Measurements from ENCODE around the gene MRC2. TPM values are rescaled to one million over a fixed set of nuclear protein-coding genes. Genes with fewer than 3 reads are reported as not detected.

Gene MRC2
- total RNA-seq, 1 donor from 2014 or later: 361 TPM

DNA sequence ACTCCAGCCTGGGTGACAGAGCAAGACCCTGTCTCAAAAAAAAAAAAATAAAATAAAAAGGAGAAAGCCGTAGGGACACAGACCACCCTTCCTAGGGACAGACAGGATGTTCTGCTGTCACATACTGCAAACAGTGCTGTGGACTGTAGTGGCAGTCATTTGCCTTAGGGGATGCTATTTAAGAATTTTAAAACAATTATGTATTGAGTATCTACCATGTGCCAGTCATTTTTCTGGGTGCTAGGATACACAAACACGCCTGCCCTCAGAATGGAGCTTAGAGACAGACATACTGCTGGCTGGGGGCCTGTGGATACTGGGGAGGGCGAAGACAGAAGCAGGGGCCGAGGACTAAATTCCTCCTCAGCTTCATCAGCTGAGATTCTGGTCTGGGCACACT, 45.5 kb downstream of the MRC2 start:
- H3K27me3 Mint-ChIP-seq (ENCODE audit: low read depth, unreplicated experiment): no peaks in the 10 kb centered on the region
- H3K9me3 Mint-ChIP-seq (ENCODE audit: unreplicated experiment): no peaks in the 10 kb centered on the region
- H3K4me3 Mint-ChIP-seq (ENCODE audit: unreplicated experiment): no peak overlapping the region
- H4K20me1 ChIP-seq (ENCODE audit: insufficient read depth, low read length): peaks cover 63% of the 10 kb centered on the region
- H3K27ac Mint-ChIP-seq (ENCODE audit: unreplicated experiment): no peak overlapping the region
- no peak for DNase-seq (ENCODE audit: low read depth)
- H3K9me3 ChIP-seq (ENCODE audit: insufficient read depth, low read depth, low read length): no peaks in the 10 kb centered on the region
- H3K36me3 ChIP-seq (ENCODE audit: insufficient read depth, low read length): peaks cover 21% of the 10 kb centered on the region
- no peak overlapping the region for H2AFZ ChIP-seq (ENCODE audit: low read depth, low read length)
- no peak overlapping the region for H3K9ac ChIP-seq (ENCODE audit: low read length)
- peaks cover 16% of the 10 kb centered on the region for H3K79me2 ChIP-seq (ENCODE audit: insufficient read depth, low read length)
- H3K27me3 ChIP-seq (ENCODE audit: insufficient read depth, low read length): no peaks in the 10 kb centered on the region
- peaks cover 30% of the 10 kb centered on the region for H3K36me3 Mint-ChIP-seq (ENCODE audit: low read depth, unreplicated experiment)
- no peak overlapping the region for H3K27ac ChIP-seq (ENCODE audit: low read depth, low read length)
- no peak for FAIRE-seq
- TF ChIP-seq, protein P1, sequence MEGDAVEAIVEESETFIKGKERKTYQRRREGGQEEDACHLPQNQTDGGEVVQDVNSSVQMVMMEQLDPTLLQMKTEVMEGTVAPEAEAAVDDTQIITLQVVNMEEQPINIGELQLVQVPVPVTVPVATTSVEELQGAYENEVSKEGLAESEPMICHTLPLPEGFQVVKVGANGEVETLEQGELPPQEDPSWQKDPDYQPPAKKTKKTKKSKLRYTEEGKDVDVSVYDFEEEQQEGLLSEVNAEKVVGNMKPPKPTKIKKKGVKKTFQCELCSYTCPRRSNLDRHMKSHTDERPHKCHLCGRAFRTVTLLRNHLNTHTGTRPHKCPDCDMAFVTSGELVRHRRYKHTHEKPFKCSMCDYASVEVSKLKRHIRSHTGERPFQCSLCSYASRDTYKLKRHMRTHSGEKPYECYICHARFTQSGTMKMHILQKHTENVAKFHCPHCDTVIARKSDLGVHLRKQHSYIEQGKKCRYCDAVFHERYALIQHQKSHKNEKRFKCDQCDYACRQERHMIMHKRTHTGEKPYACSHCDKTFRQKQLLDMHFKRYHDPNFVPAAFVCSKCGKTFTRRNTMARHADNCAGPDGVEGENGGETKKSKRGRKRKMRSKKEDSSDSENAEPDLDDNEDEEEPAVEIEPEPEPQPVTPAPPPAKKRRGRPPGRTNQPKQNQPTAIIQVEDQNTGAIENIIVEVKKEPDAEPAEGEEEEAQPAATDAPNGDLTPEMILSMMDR (IDR thresholded peaks at IDR 0.05; ENCODE audit: insufficient read depth, low read depth, low read length): no peak
- no peak for TF ChIP-seq EZH2 (IDR thresholded peaks at IDR 0.05; ENCODE audit: insufficient read depth, low read length)
- no peak overlapping the region for H3K4me3 ChIP-seq (ENCODE audit: insufficient read depth, low read depth, low read length)
- H3K4me1 Mint-ChIP-seq (ENCODE audit: low read depth, unreplicated experiment): no peaks in the 10 kb centered on the region
- no peak overlapping the region for H3K4me2 ChIP-seq (ENCODE audit: low read length)
- H3K4me1 ChIP-seq (ENCODE audit: insufficient read depth, low read length): peaks cover 5% of the 10 kb centered on the region

DNA sequence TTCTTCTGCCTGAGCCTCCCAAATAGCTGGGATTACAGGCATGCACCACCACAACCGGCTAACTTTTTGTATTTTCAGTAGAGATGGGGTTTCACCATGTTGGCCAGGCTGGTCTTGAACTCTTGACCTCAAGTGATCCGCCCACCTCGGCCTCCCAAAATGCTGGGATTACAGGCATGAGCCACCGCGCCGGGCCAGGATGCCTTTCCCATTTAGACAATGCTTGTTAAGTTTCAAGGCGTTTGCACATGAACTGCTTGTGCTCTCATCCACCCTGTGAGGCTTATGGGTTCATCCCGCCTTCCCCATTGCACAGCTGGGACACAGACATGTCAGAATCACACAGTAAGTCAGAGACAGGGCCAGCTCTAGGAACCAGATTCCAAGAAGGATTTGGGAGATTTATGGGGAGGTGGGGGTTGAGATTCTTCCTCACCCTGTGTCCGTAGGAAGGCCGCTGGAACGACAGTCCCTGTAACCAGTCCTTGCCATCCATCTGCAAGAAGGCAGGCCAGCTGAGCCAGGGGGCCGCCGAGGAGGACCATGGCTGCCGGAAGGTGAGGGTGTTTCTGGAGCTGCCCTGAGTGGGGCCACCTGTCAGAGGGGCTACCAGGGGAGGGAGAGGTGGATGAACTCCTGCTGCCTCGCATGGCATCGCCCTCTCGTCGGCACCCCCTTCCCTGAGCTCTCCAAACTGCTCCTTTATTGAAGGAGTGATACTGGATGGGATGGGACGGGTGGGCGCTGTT, 46.3 kb downstream of the MRC2 start:
- Mint-ChIP-seq H3K27me3 (ENCODE audit: low read depth, unreplicated experiment) (no peaks in the 10 kb centered on the region), H3K9me3 (ENCODE audit: unreplicated experiment) (no peaks in the 10 kb centered on the region), H3K36me3 (ENCODE audit: low read depth, unreplicated experiment) (peaks cover 27% of the 10 kb centered on the region), H3K27ac (ENCODE audit: unreplicated experiment) (no peak overlapping the region), H3K4me1 (ENCODE audit: low read depth, unreplicated experiment) (no peaks in the 10 kb centered on the region), H3K4me3 (ENCODE audit: unreplicated experiment) (no peak overlapping the region)
- peaks cover 11% of the 10 kb centered on the region for H3K79me2 ChIP-seq (ENCODE audit: insufficient read depth, low read length)
- no peaks in the 10 kb centered on the region for H3K27me3 ChIP-seq (ENCODE audit: insufficient read depth, low read length)
- H3K9ac ChIP-seq (ENCODE audit: low read length): no peak overlapping the region
- H3K4me3 ChIP-seq (ENCODE audit: insufficient read depth, low read depth, low read length): no peak overlapping the region
- no peak overlapping the region for H3K4me2 ChIP-seq (ENCODE audit: low read length)
- DNase-seq (ENCODE audit: low read depth) (no peak), FAIRE-seq (no peak)
- H3K27ac ChIP-seq (ENCODE audit: low read depth, low read length): no peak overlapping the region
- H3K36me3 ChIP-seq (ENCODE audit: insufficient read depth, low read length): peaks cover 24% of the 10 kb centered on the region
- TF ChIP-seq, protein P1 (IDR thresholded peaks at IDR 0.05; ENCODE audit: insufficient read depth, low read depth, low read length): no peak
- TF ChIP-seq EZH2 (IDR thresholded peaks at IDR 0.05; ENCODE audit: insufficient read depth, low read length): no peak
- H3K9me3 ChIP-seq (ENCODE audit: insufficient read depth, low read depth, low read length): no peaks in the 10 kb centered on the region
- H4K20me1 ChIP-seq (ENCODE audit: insufficient read depth, low read length): peaks cover 64% of the 10 kb centered on the region
- H3K4me1 ChIP-seq (ENCODE audit: insufficient read depth, low read length): peaks cover 5% of the 10 kb centered on the region
- no peak overlapping the region for H2AFZ ChIP-seq (ENCODE audit: low read depth, low read length)

DNA sequence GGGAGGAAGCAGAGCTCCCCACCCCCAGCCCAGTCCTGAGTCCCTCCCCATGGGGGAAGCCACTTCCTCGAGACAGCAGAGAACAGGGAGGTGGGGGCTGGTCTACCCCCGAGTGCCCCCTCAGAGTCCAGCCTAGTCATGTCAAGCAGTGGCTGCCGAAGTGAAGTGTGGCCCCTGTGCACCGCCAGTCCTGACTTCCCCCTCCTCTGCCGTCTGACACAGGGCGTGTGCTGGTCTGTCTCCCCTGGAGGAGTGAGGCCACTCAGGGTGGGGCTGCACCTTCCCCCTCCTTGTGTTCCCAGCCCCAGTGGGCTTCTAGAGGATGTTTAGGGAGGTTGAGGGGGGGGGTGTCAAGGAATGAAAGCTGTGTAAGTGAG, 46.9 kb downstream of the MRC2 start:
- Histone ChIP-seq H3K27ac (ENCODE audit: low read depth, low read length) (no peak overlapping the region), H3K36me3 (ENCODE audit: insufficient read depth, low read length) (peaks cover 30% of the 10 kb centered on the region), H3K4me3 (ENCODE audit: insufficient read depth, low read depth, low read length) (no peak overlapping the region), H3K4me2 (ENCODE audit: low read length) (no peak overlapping the region), H3K27me3 (ENCODE audit: insufficient read depth, low read length) (no peaks in the 10 kb centered on the region), H3K79me2 (ENCODE audit: insufficient read depth, low read length) (peaks cover 11% of the 10 kb centered on the region), H3K9ac (ENCODE audit: low read length) (no peak overlapping the region), H3K4me1 (ENCODE audit: insufficient read depth, low read length) (peaks cover 5% of the 10 kb centered on the region), H3K9me3 (ENCODE audit: insufficient read depth, low read depth, low read length) (no peaks in the 10 kb centered on the region), H2AFZ (ENCODE audit: low read depth, low read length) (no peak overlapping the region), H4K20me1 (ENCODE audit: insufficient read depth, low read length) (peaks cover 67% of the 10 kb centered on the region)
- DNase-seq (ENCODE audit: low read depth) (no peak), FAIRE-seq (no peak)
- no peak overlapping the region for H3K27ac Mint-ChIP-seq (ENCODE audit: unreplicated experiment)
- TF ChIP-seq, protein P1 (IDR thresholded peaks at IDR 0.05; ENCODE audit: insufficient read depth, low read depth, low read length): no peak
- no peak for TF ChIP-seq EZH2 (IDR thresholded peaks at IDR 0.05; ENCODE audit: insufficient read depth, low read length)
- no peaks in the 10 kb centered on the region for H3K9me3 Mint-ChIP-seq (ENCODE audit: unreplicated experiment)
- H3K4me3 Mint-ChIP-seq (ENCODE audit: unreplicated experiment): no peak overlapping the region
- no peaks in the 10 kb centered on the region for H3K4me1 Mint-ChIP-seq (ENCODE audit: low read depth, unreplicated experiment)
- no peaks in the 10 kb centered on the region for H3K27me3 Mint-ChIP-seq (ENCODE audit: low read depth, unreplicated experiment)
- H3K36me3 Mint-ChIP-seq (ENCODE audit: low read depth, unreplicated experiment): peaks cover 31% of the 10 kb centered on the region
